ENCODE measurements around the gene RAB20. TPM values are rescaled to one million over a fixed set of nuclear protein-coding genes. Genes with fewer than 3 reads are reported as not detected.

Gene RAB20
- total RNA-seq, 1 experiment from 2014 or later: 12.3 TPM

DNA sequence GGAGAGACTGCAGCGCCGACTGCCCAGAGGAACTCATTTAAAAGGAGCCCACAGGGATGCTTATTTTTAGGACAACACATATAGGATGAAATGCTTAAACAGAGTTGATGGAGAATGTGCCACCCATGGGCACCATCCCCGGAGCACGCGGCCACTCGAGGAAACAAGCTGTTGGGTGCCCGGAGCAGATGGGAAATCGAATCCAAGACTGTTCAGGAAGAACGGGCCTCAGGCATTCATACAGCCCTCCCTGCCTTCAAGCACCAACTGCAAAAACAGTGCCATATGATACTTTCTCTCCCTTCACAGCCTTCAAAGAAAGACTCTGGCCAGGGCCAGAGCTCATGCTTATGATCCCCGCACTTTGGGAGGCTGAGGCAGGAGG is 40.2 kb downstream of the RAB20 start:
- no peak for DNase-seq
- no CpG with 5 or more reads among the region's 10 CpGs for WGBS (ENCODE audit: extremely low coverage, insufficient read length, low lambda C conversion rate)
- H3T11ph ChIP-seq (ENCODE audit: low read length): no peak overlapping the region
- Mint-ChIP-seq H3K9me3 (no peaks in the 10 kb centered on the region), H3K4me1 (peaks cover 12 to 17% of the 10 kb centered on the region in 2 experiments), H3K4me3 (no peak overlapping the region), H3K27me3 (ENCODE audit: low read depth) (no peaks in the 10 kb centered on the region), H3K36me3 (ENCODE audit: insufficient read depth in 1 of 3, low read depth in 3 of 3) (peaks cover 0 to 21% (median 4%) of the 10 kb centered on the region in 3 experiments; a peak in 3 of 7 replicates), H3K27ac (peak overlapping the region in 2 of 3 experiments; percentile 35 to 66; a peak in 3 of 7 replicates)
- no peaks in the 10 kb centered on the region; the same call in 1 of the 2 replicates for H3K79me2 ChIP-seq (ENCODE audit: insufficient read depth, low read length)
- no peak overlapping the region for H4K8ac ChIP-seq (replicated peaks; ENCODE audit: insufficient read length, low read depth, low read length)
- H3K4me1 ChIP-seq (ENCODE audit: insufficient read depth, low read length): 0 out of 2 replicates have a peak, but pooled peaks cover 2% of the 10 kb centered on the region
- H2BK15ac ChIP-seq (ENCODE audit: low read depth, low read length): no peak overlapping the region
- no peak overlapping the region for H2BK120ac ChIP-seq (ENCODE audit: low read depth, low read length, poor library complexity, severe bottlenecking)
- H2BK12ac ChIP-seq (ENCODE audit: insufficient read length, low read depth, low read length): no peak overlapping the region
- H4K91ac ChIP-seq (ENCODE audit: insufficient read length, low read depth, low read length): no peak overlapping the region
- H4K5ac ChIP-seq (ENCODE audit: insufficient read length, low read depth, low read length): no peak overlapping the region
- no peak overlapping the region for H3K4ac ChIP-seq (ENCODE audit: low read depth, low read length)
- no peak overlapping the region for H2AFZ ChIP-seq (ENCODE audit: low read length)
- H3K27ac ChIP-seq (ENCODE audit: insufficient read length, low read depth, low read length): no peak overlapping the region
- TF ChIP-seq, protein P1, sequence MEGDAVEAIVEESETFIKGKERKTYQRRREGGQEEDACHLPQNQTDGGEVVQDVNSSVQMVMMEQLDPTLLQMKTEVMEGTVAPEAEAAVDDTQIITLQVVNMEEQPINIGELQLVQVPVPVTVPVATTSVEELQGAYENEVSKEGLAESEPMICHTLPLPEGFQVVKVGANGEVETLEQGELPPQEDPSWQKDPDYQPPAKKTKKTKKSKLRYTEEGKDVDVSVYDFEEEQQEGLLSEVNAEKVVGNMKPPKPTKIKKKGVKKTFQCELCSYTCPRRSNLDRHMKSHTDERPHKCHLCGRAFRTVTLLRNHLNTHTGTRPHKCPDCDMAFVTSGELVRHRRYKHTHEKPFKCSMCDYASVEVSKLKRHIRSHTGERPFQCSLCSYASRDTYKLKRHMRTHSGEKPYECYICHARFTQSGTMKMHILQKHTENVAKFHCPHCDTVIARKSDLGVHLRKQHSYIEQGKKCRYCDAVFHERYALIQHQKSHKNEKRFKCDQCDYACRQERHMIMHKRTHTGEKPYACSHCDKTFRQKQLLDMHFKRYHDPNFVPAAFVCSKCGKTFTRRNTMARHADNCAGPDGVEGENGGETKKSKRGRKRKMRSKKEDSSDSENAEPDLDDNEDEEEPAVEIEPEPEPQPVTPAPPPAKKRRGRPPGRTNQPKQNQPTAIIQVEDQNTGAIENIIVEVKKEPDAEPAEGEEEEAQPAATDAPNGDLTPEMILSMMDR (conservative IDR thresholded peaks at IDR 0.05): no peak
- no peak overlapping the region for H2AK5ac ChIP-seq (ENCODE audit: insufficient read length, low read length)
- no peak overlapping the region for H3K9ac ChIP-seq (ENCODE audit: extremely low read depth, insufficient read length, low read length)
- no peak overlapping the region for H3K18ac ChIP-seq (ENCODE audit: insufficient read length, low read depth, low read length)
- H4K20me1 ChIP-seq (ENCODE audit: control insufficient read depth, insufficient read depth, insufficient read length): no peaks in the 10 kb centered on the region
- H3K79me1 ChIP-seq (ENCODE audit: insufficient read depth, low read depth, low read length, poor library complexity, severe bottlenecking): peaks cover 4% of the 10 kb centered on the region
- no peaks in the 10 kb centered on the region for H3K27me3 ChIP-seq (ENCODE audit: insufficient read depth, low read length)
- no peak overlapping the region for H3K23ac ChIP-seq (ENCODE audit: insufficient read length, low read depth, low read length)
- H3K9me3 ChIP-seq (ENCODE audit: control insufficient read depth, low read depth, low read length): no peaks in the 10 kb centered on the region
- H3K56ac ChIP-seq (ENCODE audit: insufficient read length, low read depth, low read length): no peak overlapping the region
- H2BK5ac ChIP-seq (ENCODE audit: insufficient read length, low read length): no peak overlapping the region
- H3K14ac ChIP-seq (ENCODE audit: insufficient read depth, low read length): no peak overlapping the region
- no peak overlapping the region for H3K4me2 ChIP-seq (ENCODE audit: insufficient read depth, insufficient read length, low read length)
- no peak overlapping the region for H2BK20ac ChIP-seq (ENCODE audit: low read depth, low read length, poor library complexity, severe bottlenecking)
- H3K23me2 ChIP-seq (ENCODE audit: insufficient read length, low read depth, low read length, poor library complexity, severe bottlenecking): no peaks in the 10 kb centered on the region
